Measurements from ENCODE around the gene ZSWIM5.

ZSWIM5 gene

DNA sequence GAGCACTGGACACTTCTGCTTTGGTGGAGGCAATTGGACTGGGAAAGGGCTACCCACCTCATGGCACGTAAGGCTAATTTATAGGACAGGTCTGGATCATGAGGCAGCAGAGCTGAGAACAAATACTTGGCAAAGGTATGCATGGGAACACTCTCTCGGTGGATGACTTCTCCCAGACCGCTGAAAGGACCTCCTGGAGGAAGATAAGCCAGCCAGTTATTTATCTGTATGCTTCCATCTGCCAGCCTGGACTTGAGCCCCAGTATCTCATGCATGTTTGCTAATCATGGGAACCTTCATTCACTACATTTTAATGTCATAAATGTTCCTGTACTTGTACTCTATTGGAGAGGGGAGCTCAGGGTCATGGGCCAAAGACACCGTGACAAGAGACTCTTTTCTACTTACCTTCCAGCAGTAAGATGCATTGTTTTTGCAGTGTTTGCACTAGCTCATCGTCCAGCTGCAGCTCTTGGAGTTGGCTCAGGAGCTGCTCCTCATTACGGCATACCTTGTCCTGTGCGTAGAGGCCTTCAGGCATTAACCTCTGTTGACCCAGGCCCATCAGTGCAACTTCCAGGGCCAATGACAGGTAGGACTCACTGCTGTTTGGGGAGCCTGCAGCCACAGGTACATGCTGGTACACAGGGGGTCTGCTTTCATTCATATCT lies 170.6 kb downstream of the ZSWIM5 start:
- no peak for DNase-seq (ENCODE audit: low read depth in 1 of 2, low spot score in 1 of 2)

DNA sequence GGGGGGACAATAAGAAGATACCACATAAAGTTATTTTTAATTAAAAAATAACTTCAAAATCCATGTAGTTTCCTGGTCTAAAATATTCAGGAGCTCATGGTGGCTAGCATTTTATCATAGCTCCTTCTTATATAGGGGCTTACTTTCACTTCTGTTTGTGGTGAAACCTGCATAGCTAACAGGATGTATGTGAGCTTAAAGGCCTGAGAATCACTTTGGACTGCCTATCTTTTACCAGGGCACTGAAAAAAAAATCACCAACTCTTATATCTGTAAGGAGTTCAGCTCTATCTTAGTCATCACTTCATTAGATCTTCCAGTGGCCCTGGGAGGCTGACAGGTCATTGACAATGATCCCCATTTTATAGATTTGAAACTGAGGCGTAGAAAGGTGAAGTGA lies 173.0 kb downstream of the ZSWIM5 start:
- no peak for DNase-seq (ENCODE audit: low read depth in 1 of 2, low spot score in 1 of 2)

DNA sequence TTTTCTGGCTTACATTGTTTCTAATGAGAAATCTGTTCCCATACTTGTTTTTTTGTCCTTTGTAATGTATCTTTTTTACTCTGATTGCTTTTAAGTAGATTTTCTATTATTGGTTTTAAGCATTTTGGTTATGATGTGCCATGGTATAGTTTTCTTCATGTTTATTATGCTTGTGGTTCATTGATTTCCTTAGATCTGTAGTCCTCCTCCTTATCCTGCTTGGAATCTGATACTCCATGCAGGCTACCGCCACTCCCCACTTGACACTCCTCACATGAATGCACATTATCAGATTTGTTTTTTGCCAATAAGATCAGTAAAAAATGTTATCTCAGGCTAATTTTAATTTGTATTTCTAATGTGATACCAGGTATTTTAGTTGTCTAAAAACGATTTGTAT lies 173.6 kb downstream of the ZSWIM5 start:
- DNase-seq (ENCODE audit: low read depth in 1 of 2, low spot score in 1 of 2), result no peak

DNA sequence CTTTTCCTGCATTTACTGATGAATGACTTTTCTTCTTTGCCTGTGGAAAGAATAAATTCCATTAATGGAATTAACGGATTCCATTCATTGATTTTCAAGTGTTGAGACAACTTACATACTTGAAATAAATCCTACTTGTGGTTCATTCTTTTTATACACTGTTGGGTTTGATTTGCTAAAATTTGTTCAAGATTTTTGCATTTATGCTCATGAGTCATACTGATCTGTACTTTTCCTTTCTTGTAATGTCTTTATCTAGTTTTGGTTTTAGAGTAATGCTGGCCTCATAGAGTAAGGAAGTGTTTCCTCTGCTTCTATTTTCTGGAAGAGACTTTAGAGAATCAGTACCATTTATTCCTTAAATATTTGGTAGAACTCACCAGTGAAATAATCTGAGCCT lies 180.0 kb downstream of the ZSWIM5 start:
- no peak for DNase-seq (ENCODE audit: low read depth in 1 of 2, low spot score in 1 of 2)

DNA sequence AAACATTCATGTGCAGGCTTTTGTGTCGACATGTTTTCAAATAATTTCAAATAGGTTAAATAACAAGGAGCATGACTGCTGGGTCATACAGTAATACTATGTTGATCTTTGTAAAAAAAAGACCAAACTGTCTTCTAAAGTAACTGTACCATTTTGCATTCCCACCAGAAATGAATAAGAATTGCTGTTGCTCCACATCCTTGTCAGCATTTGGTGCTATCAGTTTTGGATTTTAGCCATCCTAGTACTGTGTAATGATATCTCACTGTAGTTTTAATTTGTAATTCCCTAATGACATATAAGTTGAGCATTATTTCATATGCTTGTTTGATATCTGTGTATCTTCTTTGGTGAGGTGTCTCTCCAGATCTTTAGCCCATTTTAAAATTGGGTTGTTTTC lies 182.7 kb downstream of the ZSWIM5 start:
- DNase-seq (ENCODE audit: low read depth in 1 of 2, low spot score in 1 of 2), result no peak

DNA sequence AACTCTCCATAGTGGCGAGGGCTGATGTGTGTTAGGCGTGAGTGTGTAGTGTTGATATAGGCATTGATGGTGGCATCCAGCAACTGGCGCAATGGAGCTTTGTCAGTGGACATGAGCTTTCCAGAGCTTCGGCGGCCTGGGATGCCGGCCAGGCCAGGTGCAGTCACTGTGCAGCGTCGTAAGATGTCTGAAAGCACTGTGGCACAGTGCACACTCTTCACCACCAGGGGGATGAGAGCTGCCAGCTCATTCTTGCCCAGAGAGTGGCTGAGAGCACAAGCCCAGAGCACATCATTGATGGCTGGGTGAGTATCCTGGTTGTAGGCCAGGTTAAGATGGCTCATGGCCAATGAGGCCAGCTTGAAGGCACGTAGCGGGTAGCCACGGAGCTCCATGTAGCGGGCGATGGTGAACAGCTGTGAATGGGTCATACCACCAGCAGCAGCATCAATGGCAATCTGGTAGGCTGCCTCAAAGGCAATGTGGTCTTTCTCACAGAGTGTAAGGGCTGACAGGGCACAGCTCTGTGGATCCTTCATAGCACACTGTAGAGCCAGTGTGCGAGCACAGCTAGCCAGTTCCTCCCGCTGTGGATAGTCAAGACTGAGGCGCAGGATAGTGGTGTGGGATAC lies 187.7 kb downstream of the ZSWIM5 start:
- DNase-seq (ENCODE audit: low read depth in 1 of 2, low spot score in 1 of 2), result peak; percentile 30 to 63

DNA sequence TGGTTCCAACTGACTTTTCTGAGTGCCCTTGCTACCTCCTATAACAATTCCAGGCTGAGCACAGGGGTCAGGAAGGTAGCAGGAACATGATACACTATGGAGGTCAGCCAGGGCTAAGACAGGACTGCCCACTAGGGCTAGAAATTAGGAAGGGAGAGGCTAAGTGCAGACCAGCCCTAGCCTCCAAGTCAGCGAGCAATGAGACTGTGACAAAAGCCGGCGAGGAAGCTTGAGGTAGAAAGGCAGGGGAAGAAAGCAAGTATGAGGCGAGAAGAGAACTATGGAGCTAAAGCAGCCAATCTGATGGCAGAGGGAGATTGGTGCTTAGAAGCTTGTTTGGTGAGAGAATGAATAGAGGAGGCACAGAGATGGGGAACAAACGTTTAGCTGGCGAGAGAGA lies 189.6 kb downstream of the ZSWIM5 start:
- no peak for DNase-seq (ENCODE audit: low read depth in 1 of 2, low spot score in 1 of 2)

DNA sequence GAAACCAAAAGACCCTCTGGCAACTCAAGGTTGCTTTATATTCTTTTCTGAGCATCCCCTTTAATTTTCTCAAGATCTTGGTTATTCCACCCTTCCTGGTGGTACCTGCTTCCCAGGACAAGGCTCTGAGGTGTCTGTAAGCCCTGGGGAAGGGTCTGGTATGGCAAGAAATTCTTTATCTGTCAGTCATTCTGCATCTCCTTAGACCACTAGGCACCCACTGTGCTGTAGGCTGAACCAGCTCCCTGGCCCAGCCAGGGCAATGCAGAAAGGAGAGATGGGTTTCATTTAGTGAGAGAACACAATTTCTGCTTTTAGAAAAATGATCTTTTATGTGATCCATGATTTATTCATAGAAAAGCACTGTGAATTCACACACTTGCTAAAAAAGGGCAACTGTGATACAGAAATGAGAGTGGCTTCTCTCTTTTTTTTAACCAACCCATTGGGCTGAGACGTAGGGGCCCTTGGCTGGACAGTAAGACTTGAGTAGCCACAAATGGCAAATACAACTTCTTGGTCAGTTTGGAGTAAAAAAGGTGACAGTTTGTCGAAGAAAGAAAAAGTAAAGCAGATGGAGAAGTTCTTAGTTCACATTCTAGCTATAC lies 190.2 kb downstream of the ZSWIM5 start:
- no peak for DNase-seq (ENCODE audit: low read depth in 1 of 2, low spot score in 1 of 2)

DNA sequence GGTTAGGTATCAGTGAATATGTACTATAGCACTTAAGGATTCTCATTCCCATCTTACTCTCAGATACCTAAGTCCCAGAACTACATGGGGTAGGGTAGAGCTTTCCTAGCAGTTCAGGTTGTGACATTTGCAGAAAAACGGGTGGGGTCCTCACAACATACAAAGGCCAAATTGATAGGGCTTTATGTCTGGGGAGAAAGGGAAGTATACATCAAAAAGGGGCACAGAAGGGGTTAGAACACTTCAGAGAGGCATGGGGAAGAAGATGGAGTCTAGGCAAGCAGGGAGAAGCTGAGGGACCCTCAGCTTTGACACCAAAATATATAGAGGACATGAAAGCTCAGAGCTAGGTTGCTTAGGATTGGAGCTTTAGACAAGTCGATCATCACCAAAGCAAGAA lies 190.7 kb downstream of the ZSWIM5 start:
- no peak for DNase-seq (ENCODE audit: low read depth in 1 of 2, low spot score in 1 of 2)

DNA sequence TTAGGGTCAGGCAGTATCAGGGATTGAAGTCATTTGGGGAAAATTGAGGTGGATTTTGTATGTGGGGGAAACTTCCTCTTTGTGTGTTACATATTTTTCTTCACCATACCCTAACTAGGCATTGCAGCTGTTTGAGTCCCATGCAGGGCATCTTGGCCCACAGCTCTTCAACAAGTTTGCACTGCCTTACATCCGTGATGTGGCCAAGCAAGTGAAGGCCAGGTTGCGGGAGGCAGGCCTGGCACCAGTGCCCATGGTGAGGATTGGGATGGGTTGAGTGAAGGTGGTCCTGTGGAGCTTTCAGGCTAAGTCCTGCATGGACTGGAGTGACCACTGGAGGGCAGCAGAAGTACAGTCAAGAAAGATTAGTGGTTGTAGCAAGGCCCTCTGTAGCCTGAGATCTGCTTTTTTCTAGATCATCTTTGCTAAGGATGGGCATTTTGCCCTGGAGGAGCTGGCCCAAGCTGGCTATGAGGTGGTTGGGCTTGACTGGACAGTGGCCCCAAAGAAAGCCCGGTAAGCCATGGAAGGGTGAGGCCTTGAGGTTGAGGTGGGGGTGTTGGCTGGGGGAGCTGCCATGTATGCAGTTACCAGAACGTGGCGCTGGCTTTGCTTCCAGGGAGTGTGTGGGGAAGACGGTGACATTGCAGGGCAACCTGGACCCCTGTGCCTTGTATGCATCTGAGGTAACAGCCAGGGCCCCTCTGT lies 191.9 kb downstream of the ZSWIM5 start:
- DNase-seq (ENCODE audit: low read depth in 1 of 2, low spot score in 1 of 2), result peak; percentile 62 to 75

DNA sequence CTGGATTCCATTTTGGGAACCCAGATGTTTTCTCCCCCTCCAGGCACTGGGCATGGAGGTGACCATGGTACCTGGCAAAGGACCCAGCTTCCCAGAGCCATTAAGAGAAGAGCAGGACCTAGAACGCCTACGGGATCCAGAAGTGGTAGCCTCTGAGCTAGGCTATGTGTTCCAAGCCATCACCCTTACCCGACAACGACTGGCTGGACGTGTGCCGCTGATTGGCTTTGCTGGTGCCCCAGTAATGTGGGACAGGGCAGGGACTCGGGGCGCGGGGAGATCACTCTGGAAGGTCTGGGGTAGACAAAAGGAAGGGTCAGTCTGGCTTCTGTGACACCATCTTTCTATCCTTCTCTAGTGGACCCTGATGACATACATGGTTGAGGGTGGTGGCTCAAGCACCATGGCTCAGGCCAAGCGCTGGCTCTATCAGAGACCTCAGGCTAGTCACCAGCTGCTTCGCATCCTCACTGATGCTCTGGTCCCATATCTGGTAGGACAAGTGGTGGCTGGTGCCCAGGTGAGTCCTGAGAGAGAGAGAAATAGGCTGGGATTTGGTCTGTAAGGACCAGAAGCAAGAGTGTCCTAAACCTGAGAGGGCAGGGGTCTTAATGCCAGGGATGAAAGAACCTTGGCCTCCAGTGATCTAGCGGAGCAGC lies 192.7 kb downstream of the ZSWIM5 start:
- no peak for DNase-seq (ENCODE audit: low read depth in 1 of 2, low spot score in 1 of 2)

DNA sequence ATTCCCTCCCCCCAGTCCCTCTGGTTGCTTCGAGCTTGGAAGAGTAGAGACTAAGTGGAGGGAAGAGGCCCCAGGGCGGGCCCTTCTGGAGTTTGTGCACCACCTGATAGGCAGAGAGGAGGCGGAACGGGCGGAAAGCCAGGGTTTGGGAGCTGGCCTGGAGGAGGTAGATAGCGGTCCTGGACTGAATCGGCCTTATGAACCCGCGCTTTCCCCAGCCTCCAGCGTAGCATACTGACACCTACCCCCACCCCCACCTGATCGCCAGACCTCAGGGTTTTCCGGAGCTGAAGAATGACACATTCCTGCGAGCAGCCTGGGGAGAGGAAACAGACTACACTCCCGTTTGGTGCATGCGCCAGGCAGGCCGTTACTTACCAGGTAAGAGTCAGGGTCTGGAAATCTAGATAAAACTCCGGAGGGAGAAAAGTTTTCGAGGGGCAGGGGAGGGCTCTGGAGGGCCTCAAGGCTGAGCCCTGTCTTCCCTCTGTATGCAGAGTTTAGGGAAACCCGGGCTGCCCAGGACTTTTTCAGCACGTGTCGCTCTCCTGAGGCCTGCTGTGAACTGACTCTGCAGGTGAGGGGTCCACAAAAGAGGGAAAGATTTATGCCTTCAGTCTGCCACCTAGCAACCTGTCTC lies 193.6 kb downstream of the ZSWIM5 start:
- DNase-seq (ENCODE audit: low read depth in 1 of 2, low spot score in 1 of 2), result peak; percentile 11 to 15

DNA sequence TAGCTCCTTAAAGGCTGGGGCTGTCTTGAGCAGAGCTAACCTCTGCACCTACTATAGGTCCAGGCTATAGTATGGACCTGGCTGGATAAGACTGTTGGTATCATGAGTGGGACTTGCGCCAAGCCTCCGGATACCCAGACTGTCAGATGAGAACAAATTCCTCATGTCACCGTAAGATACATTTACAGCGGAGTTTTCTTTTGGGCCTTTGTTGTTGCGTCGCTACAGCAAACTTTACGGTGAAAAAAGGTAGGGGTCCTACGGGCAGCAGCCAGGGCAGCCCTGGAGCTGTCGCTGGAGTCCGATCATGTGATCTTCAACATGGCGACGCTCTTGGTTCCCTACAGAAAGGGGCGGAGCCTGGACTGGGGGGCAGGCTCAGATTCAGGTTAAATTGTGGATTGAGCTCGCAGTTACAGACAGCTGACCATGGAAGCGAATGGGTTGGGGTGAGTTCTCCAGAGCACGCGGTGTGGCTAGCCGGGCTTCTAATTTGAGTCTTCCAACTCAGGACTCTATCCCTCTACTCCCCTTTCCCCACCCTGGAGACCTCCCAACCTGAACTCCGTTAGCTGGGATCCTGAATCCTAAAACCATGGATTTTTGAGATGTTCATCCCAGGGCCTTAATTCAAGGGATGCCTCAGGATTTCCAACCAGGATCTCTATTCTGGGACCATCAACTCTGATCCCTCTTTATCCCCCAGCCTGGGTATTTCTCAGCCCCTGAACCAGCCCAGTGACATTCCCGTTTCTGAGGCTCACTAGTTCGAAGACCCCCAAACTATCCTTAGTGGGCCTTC lies 194.4 kb downstream of the ZSWIM5 start, which contains the start of gene UROD:
Gene UROD, plus strand, starts transcription at position 418 of the 802 bp plus-strand sequence. Its CDS starts 12 bp downstream, at position 430.
- peak; percentile 70 to 86 for DNase-seq (ENCODE audit: low read depth in 1 of 2, low spot score in 1 of 2)

DNA sequence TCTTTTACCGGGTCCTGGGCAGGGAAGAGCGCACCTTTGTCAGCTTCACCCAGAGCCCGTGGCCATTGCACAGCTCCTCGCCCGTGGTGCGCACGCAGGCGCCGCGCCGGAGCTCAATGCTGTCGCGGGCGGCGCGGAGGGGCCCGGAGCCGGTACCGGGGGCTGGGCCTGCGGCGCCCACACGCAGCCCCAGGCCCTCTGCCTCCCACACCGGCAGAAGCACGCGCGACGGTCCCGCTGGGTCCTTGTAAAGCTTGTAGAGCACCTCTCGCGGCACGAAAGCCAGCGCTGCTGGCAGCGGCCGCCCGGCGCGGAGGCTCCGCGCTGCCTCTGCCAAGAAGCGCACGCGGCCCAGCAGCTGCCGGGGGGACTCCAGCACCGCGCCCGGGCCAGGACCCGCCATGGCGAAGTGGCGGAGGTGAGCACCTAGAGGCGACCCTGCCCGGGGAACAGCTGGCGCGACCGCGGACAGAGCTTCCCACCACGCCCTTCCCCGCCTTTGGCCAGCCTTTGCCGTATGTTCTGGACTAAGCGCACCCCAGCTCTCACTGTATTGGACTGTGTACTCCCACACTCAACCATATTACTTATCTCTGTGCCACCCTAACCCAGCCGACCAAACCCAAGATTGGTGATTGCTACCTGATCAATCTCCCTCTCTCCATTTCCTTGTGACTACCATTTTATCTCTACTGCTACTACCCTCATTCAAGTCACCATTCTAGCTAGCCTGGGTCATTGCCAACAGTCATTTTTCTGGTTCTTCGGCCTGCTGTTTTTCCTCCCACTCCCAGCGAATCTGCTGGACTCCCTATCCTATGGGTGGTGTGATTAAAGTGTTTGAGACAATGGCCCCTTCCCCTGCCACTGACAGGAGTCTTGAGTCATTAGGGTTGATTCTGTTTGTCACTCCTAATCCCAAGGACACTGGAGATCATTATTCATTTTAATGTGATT lies 195.3 kb downstream of the ZSWIM5 start, which contains the start of gene HECTD3:
Gene HECTD3, minus strand, starts transcription at position 470 of the 957 bp plus-strand sequence. Its CDS starts 67 bp downstream, at position 403.
- DNase-seq (ENCODE audit: low read depth in 1 of 2, low spot score in 1 of 2), result peak; percentile 39 to 56

DNA sequence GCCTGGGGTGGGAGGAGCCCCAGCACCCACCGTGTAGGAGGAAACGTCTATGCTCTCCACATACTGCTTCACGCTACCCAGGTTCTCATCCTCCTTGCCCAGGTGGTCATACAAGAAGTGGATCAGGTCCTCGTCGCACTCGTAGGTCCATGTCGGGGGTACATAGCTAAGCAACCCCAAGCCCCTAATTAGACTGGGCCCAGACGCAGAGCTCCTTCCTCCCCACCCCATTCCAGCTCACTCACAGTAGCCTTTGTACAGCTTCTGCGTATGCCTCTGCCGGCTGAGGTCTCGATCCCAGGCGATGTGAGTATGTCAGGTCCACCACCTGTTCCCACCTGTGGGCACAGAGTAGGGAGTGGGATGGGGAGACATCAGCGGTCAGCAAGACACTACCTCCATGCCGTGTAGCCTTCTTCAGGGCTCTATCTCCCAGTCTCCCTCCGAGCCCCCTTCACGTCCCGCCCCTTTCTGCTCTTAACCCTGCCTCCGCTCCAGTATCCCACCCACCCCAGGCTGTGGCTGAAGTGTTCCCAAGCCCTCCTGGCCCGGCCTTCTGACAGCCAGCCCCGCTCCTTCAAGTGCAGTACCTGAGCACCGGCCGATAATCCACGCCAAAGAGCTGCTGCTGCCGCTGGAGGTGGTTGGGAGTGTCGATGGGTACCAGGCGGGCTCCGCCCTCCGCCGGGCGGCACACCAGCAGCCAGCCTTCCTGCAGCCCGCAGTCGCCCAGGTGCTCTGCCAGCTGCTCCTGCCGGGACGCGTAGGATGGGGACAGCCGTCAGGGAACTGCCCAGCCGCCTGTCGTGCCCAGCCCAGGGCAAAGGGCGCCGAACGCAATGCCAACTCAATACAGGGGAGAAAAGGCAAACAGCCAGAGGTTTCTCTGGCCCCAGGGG lies 196.2 kb downstream of the ZSWIM5 start:
- DNase-seq (ENCODE audit: low read depth in 1 of 2, low spot score in 1 of 2), result no peak

DNA sequence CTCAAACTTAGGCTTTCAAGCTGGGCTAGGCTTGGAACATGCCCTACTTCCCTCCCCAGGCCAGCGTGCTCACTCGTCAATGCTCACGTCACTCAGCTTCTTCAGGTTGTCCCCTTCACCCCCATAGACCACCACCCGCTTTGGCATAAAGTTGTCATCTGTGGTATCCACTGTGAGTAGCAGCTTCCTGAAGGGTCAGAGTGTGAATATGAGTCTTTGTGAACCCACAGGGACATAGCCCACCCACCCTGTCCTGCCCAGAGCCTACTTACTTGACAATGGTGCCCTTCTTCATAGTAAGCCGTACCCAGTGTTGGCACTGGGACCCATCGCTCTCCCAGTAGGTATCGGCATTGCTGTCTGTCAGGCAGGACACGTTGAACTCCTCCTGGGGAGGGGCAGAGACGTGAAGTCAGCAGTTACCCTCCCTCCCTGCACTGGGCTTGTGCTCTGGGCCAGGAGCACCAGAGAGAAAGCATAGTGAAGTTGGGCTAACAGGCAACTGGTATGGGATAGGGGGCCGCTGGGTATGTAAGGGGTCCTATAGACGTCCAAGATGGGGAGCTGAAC lies 197.0 kb downstream of the ZSWIM5 start:
- DNase-seq (ENCODE audit: low read depth in 1 of 2, low spot score in 1 of 2), result no peak

DNA sequence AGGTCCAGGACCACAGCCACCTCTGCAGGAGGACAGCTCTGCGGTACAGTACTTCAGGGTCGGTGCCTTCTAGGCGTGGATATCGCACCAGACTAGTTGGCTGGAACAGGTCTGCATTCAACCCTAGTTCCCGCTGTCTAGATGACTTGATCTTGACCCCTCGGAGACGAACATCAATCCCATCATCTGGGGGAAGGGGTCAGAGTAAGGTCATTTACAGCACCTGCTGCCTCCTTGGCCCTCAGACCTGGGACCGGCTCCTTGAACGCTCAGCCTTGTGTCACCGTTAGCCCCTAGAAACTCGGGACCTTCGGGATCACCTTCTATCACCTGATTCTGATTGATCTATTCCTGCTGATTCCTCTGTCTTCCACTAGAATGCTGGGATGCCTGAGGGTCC lies 197.9 kb downstream of the ZSWIM5 start:
- no peak for DNase-seq (ENCODE audit: low read depth in 1 of 2, low spot score in 1 of 2)
